ENCODE results near the gene PTPRK.

The PTPRK gene

DNA sequence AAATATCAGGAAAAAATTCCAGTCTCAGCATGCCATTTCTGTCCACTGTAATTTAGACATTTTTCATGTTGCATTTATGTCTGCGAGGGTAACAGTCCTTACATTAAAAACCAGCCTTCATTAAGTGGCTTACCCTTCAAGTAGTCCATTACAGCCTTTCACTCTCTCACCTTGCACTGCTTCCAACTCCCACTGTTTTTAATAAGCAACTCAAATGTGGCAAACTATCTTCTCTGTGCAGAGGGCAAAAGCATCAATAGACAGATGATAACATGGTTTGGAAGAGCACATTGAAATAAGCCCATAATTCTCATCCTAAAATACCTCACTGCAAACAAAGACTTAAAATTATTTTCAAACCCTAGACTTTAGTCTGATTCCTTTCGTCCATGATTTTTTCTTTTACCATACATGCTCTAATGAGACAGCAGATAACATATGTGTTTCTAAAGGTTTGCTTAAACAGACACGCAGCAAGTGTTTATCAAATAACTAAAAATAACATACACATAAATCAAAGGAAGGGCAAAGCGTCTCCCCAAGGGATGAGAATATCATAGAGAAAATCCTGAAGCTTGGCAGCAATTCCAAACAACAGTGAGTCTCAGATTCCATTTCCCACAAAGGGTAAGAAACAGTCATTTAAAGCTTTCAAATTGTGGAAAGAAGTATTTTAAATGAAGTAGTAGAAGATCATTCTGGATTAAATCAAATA, 130.4 kb downstream of the PTPRK start:
- DNase-seq (ENCODE audit: low spot score) = no peak

- DNase-seq (ENCODE audit: low spot score) = no peak
Measured at GRCh38 chr6:128388380-128388779, 132.0 kb downstream of the PTPRK start.

DNA sequence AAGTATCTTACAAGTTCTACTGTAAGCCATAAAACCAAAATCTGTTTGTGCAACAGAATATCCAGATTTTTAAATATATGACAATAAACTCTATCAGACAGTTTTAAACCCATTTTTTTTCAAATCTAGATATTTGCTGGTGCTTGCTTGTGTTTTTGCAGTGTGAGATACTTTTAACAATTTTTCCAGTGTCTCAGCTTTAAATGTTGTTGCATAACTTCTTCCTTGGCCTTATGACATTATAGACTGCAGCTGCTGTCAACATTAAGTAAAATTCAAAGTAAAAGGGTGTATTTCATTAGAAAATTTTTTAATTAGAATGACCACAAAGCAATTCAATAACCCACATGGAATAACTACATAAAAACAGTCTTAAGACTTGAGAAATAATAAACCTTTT, 139.5 kb downstream of the PTPRK start:
- no peak for DNase-seq (ENCODE audit: low spot score)

- DNase-seq (ENCODE audit: low spot score) = no peak
Measured at GRCh38 chr6:128379577-128379976, 140.8 kb downstream of the PTPRK start.

DNA sequence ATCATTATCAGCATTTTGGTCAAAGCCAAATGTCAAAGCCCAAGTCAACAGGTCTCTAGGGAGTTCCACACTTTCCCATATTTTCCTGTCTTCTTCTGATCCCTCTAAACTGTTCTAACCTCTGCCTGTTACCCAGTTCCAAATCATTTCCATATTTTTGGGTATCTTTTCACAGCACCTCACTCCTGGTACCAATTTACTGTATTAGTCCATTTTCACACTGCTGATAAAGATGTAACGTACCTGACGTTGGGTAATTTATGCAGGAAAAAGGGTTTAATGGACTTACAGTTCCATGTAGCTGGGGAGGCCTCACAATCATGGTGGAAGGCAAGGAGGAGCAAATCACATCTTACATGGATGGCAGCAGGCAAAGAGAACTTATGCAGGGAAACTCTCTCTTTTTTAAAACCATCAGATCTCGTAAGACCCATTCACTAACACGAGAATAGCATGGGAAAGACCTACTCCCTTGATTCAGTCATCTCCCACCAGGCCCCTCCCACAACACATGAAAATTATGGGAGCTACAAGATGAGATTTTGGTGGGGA, 143.4 kb downstream of the PTPRK start:
- no peak for DNase-seq (ENCODE audit: low spot score)

- no peak for DNase-seq (ENCODE audit: low spot score)
Measured at GRCh38 chr6:128371136-128371535, 149.3 kb downstream of the PTPRK start.

DNA sequence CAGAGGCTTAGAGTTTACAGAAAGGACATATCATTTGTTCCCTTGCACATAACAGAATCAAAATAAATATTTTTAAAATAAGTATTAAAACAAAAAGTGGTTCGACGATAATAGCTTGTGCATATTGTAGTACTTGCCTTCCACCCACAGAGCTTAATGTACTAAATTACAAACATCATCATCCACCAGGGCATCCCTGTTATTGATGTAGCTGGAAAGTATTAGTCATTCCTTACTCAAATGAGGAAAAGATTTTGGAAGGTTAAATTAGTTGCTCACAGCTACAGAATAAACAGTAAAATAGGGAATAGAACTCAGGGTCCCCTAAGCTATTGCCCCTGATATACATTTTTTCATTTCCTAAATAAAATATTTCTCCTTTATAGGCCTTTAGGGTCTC, 150.3 kb downstream of the PTPRK start:
- no peak for DNase-seq (ENCODE audit: low spot score)

- DNase-seq (ENCODE audit: low spot score) = no peak
Measured at GRCh38 chr6:128368213-128368944, 152.0 kb downstream of the PTPRK start.

DNA sequence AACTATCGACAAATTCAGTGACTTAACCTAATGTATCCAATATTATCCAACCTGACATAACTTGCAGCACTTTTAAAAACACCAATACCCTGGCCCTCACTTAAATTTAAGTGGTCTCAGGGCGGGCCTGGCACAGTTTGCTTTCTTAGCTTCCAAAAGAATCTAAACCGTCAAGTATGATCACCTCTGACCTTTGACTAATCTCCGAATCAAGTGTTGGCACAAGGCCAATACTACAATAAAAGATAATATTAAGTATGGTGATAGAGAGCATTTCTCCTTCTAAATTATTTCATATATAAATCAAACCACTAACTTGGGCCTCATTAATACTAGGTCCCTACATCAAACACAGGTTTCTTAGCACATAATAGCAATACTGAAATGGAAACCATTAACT, 153.0 kb downstream of the PTPRK start:
- DNase-seq (ENCODE audit: low spot score) = no peak

GRCh38 chr6:128365520-128366160, 154.8 kb downstream of the PTPRK start:
- DNase-seq (ENCODE audit: low spot score) = no peak

- DNase-seq (ENCODE audit: low spot score) = no peak
Measured at GRCh38 chr6:128364766-128365519, 155.5 kb downstream of the PTPRK start.

- no peak for DNase-seq (ENCODE audit: low spot score)
Measured at GRCh38 chr6:128363020-128363813, 157.2 kb downstream of the PTPRK start.

GRCh38 chr6:128361378-128361777, 159.0 kb downstream of the PTPRK start:
- DNase-seq (ENCODE audit: low spot score) = no peak

DNA sequence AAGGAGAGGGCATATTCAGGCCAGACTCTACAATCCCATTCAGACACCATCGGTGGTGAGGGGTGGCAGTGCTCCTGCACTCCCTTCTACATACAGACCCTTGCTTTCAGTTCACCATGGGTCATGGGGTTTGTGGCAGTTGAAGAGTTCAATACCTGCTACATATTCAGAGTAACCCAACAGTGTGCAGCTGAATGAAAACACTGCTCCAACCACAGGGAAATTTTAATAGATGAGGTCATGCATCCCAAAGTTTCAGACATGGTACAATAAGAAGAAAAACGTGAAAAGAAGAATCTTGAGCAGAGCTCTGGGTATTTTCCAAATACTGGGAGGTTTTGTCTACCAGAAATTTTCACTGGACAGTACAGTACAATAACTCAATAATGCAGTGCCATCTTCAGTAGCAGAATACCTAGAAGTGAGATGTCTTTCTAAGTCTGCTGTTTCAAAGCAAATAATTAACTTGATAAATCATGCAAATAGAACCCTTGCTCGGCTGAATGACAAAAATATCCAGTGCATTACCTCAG, 162.1 kb downstream of the PTPRK start:
- DNase-seq (ENCODE audit: low spot score) = no peak

DNA sequence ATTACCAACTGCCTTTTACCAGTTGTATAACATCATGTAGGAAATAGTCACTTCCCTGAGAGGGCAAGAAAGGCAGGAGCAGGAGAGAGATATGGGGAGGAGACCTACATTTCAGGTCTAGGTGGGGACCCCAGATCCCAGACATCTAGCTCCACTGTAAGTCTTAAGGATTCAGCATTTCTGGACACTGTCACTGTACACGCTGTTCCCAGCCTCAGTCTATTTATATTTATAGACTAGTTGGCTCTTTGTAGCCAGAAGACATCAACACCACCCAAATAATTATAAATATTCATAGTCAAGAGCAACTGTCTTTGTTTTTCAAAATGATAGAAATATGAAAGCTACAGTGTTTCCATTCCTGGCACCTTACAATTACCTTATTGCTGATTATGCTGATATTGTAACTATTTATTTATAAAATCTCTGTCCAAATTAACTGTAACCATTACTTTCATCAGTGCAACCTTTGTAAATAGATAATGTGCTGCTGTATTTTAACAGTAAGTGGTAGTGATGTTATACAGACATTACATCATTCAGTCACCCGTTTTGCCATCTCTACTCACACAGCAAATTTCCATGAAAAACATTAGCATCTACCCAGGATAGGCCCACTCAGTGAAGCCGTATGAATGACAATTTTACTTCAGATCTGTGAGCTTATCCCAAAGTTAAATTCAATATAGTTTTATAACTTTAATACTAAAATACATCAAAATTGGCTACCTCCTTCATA, 162.8 kb downstream of the PTPRK start:
- DNase-seq (ENCODE audit: low spot score) = no peak

DNA sequence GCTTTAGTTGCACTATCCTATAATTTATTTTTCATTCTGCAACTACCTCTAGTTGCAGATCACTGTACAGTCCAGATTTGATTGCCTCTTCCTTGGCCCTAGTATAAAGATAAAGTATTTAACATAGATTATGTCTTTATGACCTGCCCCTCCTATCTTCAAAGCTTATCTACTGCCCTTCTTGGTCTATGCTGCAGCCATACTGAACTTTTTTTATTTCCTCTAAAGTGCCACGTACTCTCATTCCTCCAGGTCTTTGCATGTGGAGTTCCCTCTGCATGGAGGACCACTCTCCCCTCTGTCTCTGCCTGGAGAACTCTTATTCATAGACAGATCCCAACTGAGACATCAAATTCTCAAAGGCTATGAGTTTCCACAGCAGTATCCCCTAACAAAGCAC, 168.0 kb downstream of the PTPRK start:
- no peak for DNase-seq (ENCODE audit: low spot score)

GRCh38 chr6:128351255-128351514, 169.2 kb downstream of the PTPRK start:
- no peak for DNase-seq (ENCODE audit: low spot score)

GRCh38 chr6:128350416-128351254, 169.8 kb downstream of the PTPRK start:
- no peak for DNase-seq (ENCODE audit: low spot score)

DNA sequence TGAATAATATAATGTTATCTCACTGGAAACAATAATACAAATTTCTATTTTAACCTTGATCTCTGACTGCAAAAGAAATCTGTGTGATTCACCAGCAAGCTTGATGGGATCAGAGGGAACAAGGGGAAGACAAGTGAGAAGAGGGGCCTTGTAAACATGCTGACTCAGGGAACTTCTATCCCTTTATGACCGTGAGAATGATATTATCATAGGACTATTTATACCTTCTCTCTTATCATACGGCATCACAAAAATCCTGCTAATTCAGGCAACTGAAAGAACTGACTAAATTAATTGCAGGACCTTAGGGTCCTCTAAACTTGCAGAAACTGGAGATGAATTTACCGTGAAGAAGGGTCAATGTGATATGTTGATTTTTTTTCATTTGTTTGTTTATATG, 173.3 kb downstream of the PTPRK start:
- DNase-seq (ENCODE audit: low spot score) = no peak

DNA sequence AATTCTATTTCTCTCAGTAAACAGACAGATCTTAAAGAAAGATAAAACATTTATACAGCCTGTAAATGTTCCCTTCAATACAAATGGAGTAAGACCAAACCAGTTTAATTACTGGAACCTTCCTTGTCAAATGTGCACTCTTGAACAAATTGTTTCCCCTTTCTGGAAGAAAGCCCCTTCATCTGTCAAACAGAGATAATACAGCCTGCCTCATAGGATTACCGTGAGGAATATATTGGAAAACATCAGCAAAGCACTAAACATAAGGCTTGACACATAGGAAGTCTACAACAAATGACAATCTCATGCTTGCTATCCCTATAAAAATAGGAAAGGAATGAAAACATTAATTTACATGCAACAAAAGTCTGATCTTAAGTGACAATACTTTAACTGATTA, 173.8 kb downstream of the PTPRK start:
- DNase-seq (ENCODE audit: low spot score) = no peak
